Right hindlimb (tissue), 1 donor: ENCODE measurements around the gene RAB6B.
"Not testable (repeated sequence)": the region's sequence is repeated elsewhere in the genome, so short reads cannot be mapped to it uniquely, and the experiment has no call there.

Experiments
- DNase-seq: peaks from one replicate; pipeline ENCODE4 v3.0.0-alpha.2; 2018

The RAB6B gene

DNA sequence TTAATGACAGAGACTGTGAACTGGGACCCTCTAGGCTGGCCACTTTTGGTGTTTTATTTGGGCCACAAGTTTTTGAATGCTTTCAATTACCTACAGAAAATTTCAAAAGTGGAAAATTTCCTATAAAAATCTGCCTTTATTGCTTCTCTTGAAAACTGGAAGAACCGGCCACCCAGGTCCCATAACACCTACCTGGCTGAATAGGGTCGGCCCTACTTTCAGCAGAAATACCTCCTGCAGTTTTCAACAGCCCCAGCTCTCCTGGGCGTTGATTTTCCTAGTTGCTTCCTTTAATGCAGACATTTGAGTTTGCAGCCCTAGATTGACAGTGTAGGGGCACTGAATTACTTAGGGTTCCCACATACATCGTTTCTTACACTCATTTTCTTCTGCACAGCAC, 90.8 kb downstream of the RAB6B start:
- DNase-seq, result no peak

DNA sequence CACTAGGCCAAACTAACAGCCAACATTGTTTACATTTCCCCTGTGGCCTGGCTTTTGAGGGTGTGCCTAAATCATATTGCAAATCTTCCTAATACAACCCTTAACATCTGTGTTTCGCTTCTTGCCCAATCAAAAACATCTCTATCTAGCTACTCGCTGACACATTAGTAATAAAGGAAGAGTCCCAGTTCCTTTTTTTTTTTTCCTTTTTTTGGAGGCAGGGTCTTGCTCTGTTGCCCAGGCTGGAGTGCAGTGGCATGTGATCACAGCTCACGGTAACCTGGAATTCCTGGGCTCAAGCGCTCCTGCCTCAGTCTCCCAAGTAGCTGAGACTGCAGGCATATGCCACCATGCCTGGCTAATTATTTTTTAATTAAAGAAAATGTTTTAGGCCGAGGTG, 92.2 kb downstream of the RAB6B start:
- DNase-seq, result no peak

DNA sequence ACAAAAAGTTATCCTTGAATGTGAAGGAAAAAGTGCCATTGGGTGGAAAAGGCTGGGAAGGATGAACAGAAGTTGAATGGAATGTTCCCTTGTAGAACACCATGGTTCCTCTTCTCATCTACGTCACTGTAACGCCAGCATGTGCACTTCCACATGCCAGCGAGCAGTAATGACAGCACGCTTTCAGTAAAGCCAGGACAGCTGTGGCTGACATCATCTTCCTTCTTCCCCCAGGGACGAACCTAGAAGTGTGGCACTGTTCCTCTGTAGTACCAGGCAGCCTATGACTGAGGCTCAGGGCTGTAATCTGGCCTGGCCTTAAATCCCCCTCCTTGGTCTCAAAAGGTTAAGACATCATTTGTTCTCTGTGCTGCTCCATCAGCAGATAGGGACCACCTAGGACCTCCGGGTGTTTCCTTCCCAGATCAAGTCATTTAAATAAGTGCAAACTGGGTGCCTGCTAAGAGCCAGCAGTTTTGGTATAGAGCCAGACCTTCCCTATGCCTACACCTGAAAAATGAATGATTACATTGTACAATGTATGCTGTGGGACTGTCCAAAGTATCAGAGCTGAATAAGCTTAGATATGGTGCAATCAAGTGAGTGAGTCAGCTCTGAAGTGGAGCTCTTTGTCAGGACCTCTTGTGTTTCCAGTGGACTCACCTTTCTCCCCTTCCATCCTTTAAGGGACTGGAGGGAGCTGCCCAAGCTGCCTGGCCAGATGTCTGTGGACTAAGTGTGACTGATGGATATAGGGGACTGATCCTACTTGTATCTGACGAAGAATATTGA, 95.7 kb downstream of the RAB6B start:
- DNase-seq, result peak; percentile 37

GRCh38 chr3:133797396-133798105, 98.1 kb downstream of the RAB6B start:
- DNase-seq, result no peak

- DNase-seq, result no peak
Measured at GRCh38 chr3:133792171-133792763, 103.4 kb downstream of the RAB6B start.

DNA sequence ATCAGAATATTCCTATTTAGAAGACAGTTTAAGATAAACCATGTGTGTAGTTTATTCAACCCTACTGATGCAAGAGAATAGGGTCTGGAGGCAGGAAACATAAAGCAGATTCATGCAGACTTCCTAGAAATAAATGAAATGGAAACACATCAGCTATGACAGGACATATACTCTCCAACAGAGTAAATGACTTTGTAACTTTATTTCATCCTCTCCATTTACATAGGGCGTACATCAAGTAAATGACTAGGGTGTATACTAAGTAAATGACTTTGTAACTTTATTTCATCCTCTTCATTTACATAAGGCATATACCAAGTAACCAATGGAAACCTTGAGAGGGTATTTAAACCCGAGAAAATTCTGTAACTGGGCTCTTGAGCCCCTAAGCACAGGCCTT, 107.7 kb downstream of the RAB6B start:
- no peak for DNase-seq

- no peak for DNase-seq
Measured at GRCh38 chr3:133783762-133784161, 111.9 kb downstream of the RAB6B start.

DNA sequence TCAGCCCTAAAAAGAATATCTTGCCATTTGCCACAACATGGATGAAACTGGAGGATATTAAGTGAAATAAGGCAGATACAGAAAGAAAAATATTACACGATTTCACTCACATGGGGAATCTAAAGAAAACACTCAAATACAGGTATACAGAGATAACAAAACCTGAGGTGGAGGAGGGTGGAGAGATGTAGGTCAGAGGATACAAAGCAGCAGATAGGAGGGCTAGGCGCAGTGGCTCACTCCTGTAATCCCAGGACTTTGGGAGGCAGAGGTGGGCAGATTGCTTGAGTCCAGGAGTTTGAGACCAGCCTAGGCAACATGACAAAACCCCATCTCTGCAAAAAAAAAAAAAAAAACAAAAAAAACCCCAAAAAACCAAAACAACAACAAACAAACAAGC, 113.2 kb downstream of the RAB6B start:
- DNase-seq, result no peak

GRCh38 chr3:133781570-133781969, 114.1 kb downstream of the RAB6B start:
- DNase-seq, result no peak

DNA sequence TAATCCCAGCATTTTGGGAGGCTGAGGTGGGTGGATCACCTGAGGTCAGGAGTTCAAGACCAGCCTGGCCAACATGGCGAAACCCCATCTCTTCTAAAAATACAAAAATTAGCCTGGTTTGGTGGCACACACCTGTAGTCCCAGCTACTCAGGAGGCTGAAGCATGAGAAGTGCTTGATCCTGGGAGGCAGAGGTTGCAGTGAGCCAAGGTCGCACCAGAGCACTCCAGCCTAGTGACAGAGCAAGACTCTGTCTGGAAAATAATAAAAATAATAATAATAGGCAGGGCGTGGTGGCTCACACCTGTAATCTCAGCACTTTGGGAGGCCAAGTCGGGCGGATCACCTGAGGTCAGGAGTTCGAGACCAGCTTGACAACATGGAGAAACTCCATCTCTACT, 114.9 kb downstream of the RAB6B start:
- DNase-seq, result not testable (repeated sequence)

- DNase-seq, result no peak
Measured at GRCh38 chr3:133779626-133780203, 116.0 kb downstream of the RAB6B start.

- no peak for DNase-seq
Measured at GRCh38 chr3:133777807-133778568, 117.7 kb downstream of the RAB6B start.

DNA sequence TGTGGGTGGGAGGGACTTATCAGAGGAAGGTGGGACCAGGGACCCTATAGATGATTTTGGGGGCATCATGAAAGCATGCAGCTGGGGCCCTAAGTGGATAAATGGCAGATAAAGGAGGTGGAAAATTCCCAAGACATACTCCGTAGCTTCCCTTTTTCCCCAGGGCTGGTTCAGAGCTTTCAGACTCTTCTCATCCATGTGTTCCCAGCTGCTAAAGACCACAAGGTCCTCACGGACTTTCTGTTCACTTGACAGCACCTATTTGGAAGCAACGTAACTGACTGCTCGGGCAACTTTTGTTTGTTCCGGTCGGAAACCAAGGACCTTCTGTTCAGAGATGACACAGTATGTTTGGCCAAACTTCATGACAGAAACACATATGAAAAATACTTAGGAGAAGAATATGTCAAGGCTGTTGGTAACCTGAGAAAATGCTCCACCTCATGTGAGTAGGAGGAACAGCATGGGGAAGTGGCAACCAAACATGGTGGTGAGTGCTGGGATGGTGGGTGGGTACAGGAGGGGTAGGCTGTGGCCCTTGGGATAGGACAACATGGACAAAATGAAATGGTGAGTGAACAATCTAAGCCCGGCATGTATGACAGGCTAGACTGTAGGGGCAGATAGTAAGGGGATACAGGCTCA, 118.8 kb downstream of the RAB6B start:
- DNase-seq, result no peak

DNA sequence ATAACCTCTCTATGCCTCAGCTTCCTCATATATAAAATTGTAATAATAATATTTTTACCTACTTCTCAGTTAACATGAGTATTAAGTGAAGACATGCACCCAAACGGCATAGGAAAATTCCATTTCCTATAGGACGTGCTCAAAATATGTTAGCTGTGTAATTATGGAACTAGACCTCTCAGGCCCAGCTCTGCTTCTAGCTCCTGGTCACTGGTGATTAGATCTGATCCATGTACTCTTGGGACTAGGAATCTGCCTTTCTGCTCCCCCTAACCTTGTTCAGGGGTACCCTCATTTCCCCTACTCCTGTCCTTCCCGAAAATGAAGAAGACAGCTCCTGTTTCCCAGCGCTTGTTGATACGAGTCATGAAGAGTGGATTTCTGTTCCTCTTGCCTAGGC, 119.8 kb downstream of the RAB6B start:
- DNase-seq, result no peak

GRCh38 chr3:133775309-133775708, 120.4 kb downstream of the RAB6B start:
- no peak for DNase-seq
